GM18498 (cell line): Measurements from ENCODE around the gene APEH.
"Not testable (repeated sequence)": the region's sequence is repeated elsewhere in the genome, so short reads cannot be mapped to it uniquely, and the experiment has no call there.

Source experiments
- ATAC-seq: cut with Tn5 transposase; IDR thresholded peaks from one replicate; pipeline ENCODE4 v1.9.1; 2021; ENCODE audit warnings: mild to moderate bottlenecking, moderate library complexity; ENCODE audit not compliant: unreplicated experiment

The APEH gene

DNA sequence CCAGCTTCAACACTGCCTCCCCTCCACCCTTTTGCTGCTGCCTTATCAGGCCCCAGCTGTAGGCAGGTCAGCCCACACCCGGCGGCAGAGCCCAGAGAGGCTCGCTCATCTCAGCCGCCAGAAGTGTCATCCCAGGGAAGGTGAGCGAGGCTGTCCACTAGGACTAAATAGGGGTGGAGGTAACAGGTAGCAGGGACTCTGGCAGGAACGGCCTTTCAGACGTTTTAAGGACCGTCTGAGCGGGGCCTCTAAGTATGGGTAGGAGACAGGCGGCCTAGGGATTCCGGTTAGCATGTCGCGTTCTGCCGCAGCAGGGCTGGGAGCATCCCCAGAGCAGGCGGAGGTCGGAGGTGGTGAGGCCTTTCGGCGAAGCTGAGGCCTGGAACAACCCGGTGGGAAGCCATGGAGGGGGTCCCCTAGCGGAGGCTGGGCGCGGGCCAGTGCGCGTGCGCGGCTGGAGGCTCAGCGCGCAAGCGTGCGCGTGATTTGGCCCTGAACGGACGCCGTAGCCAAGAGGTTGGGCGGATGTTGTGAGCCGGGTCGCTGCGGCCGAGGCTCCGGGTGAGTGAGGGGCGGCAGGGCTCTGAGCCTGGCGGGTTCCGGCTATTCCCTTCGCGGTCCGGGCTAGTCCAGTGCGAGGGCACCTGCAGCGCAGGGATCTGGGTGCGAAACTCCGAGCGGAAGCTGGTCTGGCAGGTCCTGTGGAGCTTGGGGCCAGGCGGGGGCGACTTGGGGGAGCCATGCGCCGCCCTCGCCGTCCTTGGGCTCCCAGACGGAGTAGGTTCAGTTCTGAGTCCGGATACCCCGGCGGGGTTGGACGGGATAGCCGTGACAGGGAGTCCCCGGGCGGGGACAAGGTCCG is 15.1 kb downstream of the APEH start, which contains the start of the genes MST1 and RNF123:
Gene MST1 (minus strand): TSS at position 429 of the 862 bp plus-strand sequence. CDS start 783 bp downstream, outside the sequence.
Gene RNF123 (plus strand): TSS at position 512 of the 862 bp plus-strand sequence. CDS start 1,609 bp downstream, outside the sequence.
- peak; percentile 55 for ATAC-seq

DNA sequence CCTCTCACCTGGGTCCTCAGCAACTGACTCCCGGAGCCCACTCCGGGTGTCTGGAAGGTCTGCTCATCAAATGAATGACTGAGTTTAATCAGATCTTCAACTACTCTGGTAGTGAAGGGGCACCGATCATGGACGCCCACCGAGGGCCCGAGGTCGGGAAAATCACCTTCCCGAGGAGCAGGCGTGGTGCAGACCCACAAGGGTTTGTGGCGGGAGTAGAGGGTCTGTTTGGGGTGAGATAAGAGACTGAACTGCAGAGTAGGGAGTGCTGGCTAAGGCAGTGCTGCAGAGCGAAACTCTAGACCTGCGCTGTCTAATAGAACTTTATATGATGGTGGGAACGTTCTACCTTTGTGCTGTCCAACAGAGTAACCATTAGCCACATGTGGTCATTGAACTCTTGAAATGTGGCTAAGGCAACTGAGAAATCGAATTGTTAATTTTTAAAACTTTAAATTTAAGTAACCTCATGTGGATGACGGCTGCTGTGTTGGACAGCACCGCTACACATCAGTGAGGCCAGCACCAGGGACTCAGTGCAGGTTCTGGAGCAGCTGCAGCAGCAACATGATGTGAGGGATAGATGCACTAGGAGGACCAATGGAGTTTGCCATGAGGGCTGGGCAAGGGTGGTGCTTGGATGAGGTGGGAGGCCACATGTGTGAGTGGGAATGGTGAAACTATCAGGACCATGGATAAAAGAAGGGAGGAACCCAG is 15.9 kb downstream of the APEH start:
- not testable (repeated sequence) for ATAC-seq

DNA sequence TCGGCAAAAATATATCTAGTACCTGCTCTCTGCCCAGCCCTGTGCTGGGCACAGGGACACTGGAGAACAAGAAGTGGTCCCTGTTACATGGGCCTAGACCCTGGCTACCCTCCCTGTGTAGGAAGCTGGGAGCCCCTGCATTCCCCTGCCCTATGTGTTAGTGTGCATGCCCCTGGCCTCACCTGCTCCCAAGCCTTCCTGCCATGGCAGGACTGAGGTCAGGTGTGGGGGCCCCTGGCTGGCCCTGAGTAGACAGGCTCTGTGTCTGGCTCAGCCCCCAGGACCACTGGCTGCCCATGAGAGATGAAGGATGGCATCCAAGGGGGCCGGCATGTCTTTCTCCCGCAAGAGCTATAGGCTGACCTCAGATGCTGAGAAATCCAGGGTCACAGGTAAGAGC is 16.7 kb downstream of the APEH start:
- not testable (repeated sequence) for ATAC-seq

DNA sequence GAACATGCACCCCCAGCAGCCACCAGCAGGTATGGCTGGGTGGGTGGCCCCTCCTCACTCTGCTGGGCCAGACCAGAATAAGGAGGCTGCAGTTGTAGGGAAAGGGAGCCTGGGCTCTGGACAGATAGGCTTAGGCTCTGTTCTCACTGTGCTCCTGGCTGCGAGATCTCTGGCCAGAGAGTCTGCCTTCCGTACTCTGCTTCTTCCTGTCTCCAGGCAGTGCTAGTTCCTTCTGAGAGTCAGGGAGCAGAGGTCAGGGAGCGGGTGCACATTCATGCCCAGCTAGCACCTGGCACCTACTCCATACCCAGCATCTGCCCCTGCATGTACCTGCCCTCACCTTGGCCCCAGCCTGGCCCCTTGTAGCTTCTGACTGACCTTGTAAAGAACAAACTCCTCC is 17.3 kb downstream of the APEH start:
- not testable (repeated sequence) for ATAC-seq

DNA sequence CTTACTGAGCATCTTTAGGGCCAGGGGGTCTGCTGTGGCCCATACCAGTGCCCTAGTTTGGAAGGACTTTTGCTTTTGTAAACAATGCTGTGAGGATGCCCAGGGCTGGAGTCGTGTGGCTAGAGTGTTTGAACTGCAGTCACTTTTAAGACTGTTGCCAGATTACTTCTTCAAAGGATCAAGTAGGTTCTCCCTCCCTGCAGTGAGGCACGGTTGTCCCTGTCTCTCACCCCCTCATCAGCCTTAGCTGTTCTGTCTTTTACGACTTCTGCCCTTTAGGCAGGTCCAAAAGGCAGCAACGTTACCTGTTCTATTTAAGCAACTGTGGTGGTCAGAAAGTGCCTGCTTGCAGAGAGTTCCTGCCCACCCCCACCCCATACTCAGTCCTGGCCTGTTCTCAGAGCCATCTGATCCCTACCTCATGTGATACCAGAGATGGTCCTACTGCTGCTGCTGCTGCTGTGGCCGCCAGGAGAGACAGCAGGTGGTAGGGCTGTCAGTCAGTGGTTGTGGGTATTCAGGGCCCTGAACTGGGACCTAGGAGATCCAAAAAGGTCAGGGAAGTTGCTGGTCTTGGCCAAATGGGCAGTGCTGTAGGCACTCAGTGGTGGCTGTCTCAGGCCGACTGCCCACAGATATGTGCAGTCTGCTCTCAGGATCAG is 20.4 kb downstream of the APEH start:
- ATAC-seq, result not testable (repeated sequence)

DNA sequence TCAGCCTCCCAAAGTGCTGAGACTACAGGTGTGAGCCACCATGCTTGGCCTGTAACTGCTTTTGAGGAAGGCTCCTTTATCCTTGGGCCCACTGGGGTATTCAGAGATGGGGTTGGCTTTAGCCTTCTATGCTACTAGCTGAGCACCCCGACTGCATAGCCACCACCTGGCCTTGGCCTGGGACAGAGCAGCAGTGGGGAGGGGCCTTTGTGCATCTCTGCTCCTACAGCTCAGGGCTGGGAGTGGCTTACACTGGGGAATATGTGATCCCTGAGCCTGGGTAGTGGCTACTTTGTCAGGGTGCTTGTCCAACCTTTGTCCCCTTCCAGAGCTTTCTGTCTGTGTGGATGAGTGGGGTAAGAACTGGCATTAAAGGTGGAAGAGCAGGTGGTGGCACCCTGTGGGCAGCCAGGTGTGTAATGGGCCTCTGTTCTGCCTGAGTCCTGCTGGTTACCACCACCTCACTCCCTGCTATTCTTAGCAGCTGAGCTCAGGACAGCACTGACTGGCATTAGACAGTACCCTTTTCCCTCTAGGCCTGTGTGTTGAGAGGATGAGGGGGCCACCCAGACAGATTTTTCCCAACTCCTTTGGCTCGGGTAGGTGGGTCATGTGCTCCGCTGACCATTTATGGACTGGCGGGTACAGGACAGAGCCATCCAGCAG is 21.3 kb downstream of the APEH start:
- ATAC-seq, result not testable (repeated sequence)

DNA sequence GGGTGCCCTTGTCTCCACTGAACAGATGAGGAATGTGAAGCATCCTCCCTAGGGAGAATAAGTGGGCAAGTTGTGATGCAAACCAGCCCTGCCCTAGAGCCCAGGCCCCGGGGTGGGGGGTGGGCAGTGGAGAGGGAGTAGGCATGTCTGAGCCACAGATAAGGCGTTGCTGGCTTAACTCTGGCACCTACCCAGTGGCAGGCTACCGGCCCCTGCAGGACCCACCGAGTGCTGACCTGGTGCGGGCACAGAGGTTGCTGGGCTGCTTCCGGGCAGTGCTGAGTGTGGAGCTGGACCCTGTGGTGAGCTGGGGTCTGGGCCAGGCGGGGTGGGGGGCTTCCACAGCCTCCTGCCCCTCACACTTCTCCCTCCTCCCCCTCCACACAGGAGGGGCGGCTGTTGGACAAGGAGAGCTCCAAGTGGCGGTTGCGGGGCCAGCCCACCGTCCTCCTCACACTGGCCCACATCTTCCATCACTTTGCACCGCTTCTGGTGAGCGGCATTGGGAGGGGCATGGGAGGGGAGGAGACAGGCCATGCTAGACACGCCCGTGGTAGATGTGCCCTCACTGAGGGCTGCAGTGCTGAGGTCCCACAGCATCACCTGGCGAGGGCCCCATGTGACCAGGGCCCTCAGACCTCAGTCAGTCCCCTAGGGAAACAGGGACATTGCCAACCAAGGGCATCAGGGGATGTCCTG is 25.3 kb downstream of the APEH start:
- no peak for ATAC-seq

DNA sequence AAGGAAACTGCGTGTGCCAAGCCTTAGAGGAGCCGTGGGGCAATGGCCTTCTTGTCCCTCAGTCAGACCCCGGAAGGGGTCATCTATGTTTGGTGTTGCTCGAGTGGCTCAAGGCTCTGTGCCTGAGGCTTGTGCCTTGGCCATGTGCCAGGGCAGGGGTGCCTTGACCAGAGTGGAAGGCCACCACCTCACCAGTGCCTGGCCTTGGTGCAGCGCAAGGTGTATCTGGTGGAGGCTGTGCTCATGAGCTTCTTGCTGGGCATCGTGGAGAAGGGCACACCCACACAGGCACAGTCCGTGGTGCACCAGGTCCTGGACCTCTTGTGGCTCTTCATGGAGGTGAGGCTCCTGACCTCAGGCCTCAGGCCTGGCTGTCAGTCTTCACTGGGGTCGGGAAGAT is 25.9 kb downstream of the APEH start:
- ATAC-seq, result no peak

DNA sequence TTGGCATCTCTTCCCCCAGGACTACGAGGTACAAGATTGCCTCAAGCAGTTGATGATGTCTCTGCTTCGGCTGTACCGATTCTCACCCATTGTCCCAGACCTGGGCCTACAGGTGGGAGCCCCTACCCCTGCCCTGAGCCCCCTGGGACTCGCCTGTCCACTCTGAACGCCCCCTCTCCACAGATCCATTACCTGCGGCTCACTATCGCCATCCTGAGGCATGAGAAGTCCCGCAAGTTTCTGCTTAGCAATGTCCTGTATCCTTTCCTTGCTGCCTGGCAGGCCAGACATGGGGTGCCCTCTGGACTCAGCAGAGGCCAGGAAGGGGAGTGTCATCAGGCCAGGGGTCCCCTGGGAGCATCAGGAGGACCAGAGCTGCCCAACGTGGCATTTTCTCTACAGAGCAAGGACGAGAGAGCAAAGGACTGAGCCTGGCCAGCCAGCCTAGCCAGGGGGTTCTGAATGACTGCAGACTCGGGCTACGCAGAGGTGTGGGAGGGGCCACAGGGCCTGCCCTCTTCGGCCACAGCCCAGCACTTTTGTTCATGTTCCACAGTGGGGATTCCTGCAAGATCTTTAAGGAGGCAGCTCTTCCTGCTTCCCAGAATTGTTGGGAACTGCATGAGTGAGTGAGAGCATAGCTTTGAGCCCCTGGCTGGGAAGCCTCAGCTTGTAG is 26.4 kb downstream of the APEH start:
- no peak for ATAC-seq

DNA sequence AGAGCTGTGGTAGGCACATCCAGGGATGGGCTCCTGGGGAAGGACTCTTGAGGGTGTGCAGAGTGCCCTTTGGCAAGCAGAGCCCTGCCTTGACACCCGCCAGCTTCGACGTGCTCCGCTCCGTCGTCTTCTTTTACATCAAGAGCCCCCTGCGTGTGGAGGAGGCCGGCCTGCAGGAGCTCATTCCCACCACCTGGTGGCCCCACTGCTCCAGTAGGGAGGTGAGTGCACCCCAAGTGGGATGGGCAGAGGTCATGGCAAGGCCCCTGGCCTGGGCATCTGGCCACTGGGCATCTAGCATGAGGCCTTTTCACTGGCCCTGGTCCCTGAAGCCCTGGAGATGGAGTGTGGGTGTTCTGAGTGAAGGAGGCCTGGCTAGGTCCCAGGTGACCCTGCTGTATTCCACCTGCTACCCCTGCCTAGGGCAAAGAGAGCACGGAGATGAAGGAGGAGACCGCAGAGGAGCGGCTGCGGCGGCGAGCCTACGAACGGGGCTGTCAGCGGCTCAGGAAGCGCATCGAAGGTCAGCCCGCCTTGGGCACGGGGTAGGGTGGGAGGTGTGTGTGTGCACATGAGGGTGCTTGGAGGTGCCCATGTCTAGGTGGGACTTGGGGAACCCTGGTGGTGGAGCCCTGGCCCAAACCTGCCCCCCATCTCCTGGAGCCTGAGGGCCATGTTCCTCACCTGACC is 27.4 kb downstream of the APEH start:
- ATAC-seq, result no peak

DNA sequence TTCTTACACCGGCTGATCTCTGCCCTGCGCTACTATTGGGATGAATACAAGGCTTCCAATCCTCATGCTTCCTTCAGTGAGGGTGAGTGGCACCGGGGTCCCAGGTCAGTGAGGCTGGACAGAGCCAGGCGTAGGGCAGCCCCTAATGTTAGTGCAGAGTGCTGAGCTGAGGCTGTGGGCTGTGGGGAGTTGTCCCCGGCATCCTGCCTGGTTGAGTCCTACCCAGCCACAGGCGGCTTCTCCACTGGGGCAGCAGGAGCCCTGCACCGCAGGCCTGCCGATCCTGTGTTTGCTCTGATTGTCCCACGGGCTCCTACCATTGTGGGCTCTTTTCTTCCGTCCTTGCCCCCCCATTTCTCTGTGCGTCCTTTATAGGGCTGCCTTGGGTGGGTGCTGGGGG is 28.5 kb downstream of the APEH start:
- ATAC-seq, result no peak

DNA sequence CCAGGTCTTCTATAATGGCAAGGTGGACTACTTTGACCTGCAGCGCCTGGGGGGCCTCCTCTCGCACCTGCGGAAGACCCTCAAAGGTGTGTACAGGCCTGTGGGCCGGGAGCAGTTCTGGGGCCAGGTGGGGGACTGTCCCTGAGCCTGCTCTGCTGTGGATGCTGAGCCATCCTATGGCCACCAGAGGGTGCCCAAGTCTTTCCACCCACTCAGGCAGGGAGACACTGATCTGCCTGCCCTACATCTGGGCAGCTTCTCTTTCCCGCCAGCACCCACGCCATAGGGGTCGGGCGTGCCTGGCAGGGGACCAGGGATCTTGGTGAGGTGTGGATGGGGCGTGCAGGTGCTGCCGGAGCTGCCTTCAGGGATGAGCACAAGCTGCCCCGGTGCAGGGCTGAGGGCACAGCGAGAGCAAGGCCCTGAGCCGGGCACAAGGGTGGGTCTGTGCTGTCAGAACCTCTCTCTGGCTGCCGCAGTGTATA is 29.3 kb downstream of the APEH start:
- peak; percentile 67 for ATAC-seq

DNA sequence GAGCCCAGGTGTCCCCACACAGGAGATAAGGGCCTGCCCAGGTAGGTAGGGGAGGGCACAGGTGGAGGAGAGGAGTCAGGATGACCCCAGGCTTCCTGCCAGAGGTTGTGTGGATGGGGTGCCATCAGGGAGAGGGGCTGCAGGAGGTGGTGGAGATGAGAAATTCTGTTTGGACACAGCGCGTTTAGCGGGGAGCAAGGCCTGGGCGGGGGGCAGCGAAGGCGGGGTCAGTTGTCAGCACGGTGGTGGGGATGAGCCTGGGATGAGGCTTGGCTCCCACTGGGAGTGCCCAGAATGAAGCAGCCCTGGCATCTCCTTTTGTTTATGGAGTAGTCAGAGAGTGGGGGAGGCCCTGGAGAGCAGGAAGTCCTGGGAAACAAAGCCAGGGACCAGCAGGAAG is 29.8 kb downstream of the APEH start:
- ATAC-seq, result no peak

DNA sequence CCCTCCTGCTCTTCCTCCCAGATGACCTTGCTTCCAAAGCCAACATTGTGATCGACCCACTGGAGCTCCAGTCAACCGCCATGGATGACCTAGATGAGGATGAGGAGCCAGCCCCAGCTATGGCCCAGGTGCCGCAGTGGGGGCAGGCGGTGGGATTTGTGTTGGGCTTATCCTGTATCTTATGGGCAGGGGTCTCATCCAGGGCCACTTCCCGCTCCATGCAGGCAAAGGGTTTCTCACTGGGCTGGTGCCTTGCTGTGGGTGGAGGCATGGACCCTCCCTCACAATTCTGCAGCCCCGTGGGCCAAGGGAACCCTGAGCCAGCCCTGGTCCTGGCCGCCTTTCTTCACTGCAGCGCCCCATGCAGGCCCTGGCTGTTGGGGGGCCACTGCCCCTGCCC is 30.5 kb downstream of the APEH start:
- no peak for ATAC-seq

DNA sequence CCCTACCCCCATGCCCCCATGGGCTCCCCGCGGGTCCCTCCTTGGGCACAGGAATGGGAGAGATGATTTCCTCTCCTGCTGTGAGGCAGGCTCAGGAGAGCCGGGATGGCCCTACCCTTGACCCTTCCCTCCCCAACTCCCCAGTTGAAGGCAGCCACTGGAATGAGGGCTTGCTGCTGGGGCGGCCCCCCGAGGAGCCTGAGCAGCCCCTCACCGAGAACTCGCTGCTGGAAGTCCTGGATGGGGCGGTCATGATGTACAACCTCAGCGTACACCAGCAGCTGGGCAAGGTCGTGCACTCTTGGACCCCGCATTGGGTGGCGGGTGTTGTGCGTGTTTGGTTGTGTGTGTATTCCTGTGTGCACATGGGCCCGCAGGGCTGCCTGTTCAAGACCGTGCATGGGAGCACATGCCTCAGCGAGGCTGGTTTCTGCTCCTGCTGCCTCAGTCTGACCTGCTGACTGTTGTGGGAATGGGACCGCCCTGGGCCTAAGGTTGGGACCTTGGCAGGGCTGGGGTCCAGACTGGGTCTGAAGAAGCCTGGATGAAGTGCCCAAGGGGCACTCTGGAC is 31.3 kb downstream of the APEH start:
- ATAC-seq, result no peak

DNA sequence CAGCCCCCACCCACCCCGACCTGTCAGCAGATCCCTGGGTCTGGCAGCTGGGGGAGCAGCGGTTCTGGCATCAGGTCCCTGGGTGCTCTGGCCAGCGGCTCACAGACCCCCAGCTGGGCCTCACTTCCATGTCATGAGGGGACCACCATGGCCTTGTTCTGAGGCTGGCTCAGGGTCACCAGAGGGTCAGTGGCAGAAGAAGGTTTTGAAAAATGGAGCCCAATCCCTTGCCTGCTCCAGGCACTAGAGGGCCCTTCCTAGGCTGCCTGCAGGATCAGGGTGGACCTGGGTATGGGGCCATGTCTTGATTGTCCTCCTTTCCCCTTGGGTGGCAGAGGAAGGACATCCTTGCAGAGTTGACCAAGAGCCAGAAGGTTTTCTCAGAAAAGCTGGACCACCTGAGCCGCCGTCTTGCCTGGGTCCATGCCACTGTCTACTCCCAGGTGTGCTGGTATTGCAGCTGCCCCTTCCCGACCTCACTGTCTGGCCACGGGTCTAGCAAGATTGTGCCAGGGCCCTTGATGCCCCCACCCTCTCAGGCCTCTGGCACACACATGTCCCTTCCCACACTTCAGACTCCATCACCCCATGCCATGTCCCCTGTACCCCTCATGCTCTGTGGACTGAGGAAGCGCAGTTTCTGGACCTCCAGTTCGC is 32.4 kb downstream of the APEH start:
- ATAC-seq, result no peak

DNA sequence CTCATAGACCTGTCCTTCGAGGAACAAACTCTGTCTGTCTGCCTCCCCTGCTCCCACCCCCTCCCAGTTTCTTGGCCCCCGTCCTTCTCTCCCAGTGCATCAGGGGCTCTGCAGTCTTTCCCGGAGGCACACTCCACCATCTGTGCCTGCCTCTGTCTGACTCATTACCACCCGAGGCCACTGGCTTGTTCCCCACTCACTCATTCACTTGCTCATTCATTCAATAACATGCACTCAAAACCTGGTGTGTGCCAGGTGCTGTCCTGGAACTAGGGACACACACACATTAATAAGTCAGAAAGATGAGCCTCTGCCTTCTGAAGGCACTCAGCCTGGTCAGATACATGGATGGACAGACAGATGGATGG is 32.9 kb downstream of the APEH start:
- no peak for ATAC-seq

DNA sequence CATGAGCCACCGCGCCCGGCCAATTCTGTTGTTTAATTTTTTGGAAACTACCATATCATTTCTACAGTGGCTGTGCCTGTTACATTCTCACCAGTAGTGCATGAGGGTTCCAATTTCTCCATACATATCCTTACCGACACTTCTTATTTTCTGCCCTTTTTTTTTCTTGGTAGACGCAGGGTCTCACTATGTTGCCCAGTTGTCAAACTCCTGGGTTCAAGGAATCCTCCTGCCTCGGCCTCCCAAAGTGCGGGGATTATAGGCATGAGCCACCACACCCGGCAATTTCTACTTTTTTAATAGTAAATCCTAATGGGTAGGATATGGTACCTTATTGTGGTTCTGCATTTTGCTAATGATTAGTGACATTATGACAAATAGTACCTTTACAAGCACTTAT is 35.7 kb downstream of the APEH start:
- no peak for ATAC-seq
